ENCODE measurements around the gene CDH8. TPM values are rescaled to one million over a fixed set of nuclear protein-coding genes. Genes with fewer than 3 reads are reported as not detected.
"Not testable (repeated sequence)": the region's sequence is repeated elsewhere in the genome, so short reads cannot be mapped to it uniquely, and the experiment has no call there.

CDH8 gene
- total RNA-seq, 1 experiment from 2014 or later: 1.7 TPM

- no peak for DNase-seq
- ChIA-PET POLR2A (no interaction called here), CTCF (no interaction called here)
- no peak for TF ChIP-seq CTCF (IDR thresholded peaks at IDR 0.05; ENCODE audit: insufficient read depth in 1 of 2, low read depth in 1 of 2, low read length in 1 of 2, severe bottlenecking in 1 of 2, unreplicated experiment in 1 of 2)
- Mint-ChIP-seq H3K27ac (ENCODE audit: unreplicated experiment) (no peak overlapping the region), H3K27me3 (ENCODE audit: insufficient read depth, unreplicated experiment) (no peaks in the 10 kb centered on the region), H3K4me3 (ENCODE audit: unreplicated experiment) (no peak overlapping the region), H3K9me3 (ENCODE audit: unreplicated experiment) (no peaks in the 10 kb centered on the region), H3K4me1 (ENCODE audit: low read depth, unreplicated experiment) (no peaks in the 10 kb centered on the region), H3K36me3 (ENCODE audit: insufficient read depth, unreplicated experiment) (no peaks in the 10 kb centered on the region)
- no TSS peak for BruUV-seq (replicated peaks)
- Histone ChIP-seq H3K36me3 (ENCODE audit: control insufficient read depth, insufficient read depth, low read length) (no peaks in the 10 kb centered on the region), H3K27me3 (replicated peaks; ENCODE audit: control insufficient read depth, insufficient read depth, low read length) (no peaks in the 10 kb centered on the region), H3K9me3 (no peaks in the 10 kb centered on the region), H3K4me1 (no peaks in the 10 kb centered on the region), H3K4me3 (ENCODE audit: low read depth, low read length) (no peak overlapping the region)
- intact Hi-C loops (cut with micrococcal nuclease; ENCODE audit: unreplicated experiment): no loop called here
Measured at GRCh38 chr16:61921373-61921772, 114.9 kb downstream of the CDH8 start.

- H3K36me3 ChIP-seq (ENCODE audit: control insufficient read depth, insufficient read depth, low read length); H3K27me3 Mint-ChIP-seq (ENCODE audit: insufficient read depth, unreplicated experiment); H3K4me1 ChIP-seq; H3K9me3 Mint-ChIP-seq (ENCODE audit: unreplicated experiment); H3K27ac Mint-ChIP-seq (ENCODE audit: unreplicated experiment); POLR2A ChIA-PET; H3K4me3 ChIP-seq (ENCODE audit: low read depth, low read length); H3K9me3 ChIP-seq; H3K4me3 Mint-ChIP-seq (ENCODE audit: unreplicated experiment); H3K27me3 ChIP-seq (replicated peaks; ENCODE audit: control insufficient read depth, insufficient read depth, low read length); DNase-seq; BruUV-seq (replicated peaks); intact Hi-C loops (cut with micrococcal nuclease; ENCODE audit: unreplicated experiment); H3K36me3 Mint-ChIP-seq (ENCODE audit: insufficient read depth, unreplicated experiment); H3K4me1 Mint-ChIP-seq (ENCODE audit: low read depth, unreplicated experiment): not testable (repeated sequence)
- CTCF ChIA-PET: interaction anchor here (0.6 kb wide), 1 partner anchor 1957 kb away, joined by 8 read pairs; no protein-coding TSS in a partner anchor
Measured at GRCh38 chr16:61917865-61918826, 118.1 kb downstream of the CDH8 start.

- H3K9me3 Mint-ChIP-seq (ENCODE audit: unreplicated experiment): no peaks in the 10 kb centered on the region
- 0 out of 2 replicates have a peak, but pooled peaks cover 2% of the 10 kb centered on the region for H3K9me3 ChIP-seq
- no peak overlapping the region for H3K27ac Mint-ChIP-seq (ENCODE audit: unreplicated experiment)
- DNase-seq: no peak
- H3K4me1 ChIP-seq: peaks cover 18% of the 10 kb centered on the region
- no peak for TF ChIP-seq CTCF (IDR thresholded peaks at IDR 0.05; ENCODE audit: insufficient read depth in 1 of 2, low read depth in 1 of 2, low read length in 1 of 2, severe bottlenecking in 1 of 2, unreplicated experiment in 1 of 2)
- no peaks in the 10 kb centered on the region for H3K27me3 Mint-ChIP-seq (ENCODE audit: insufficient read depth, unreplicated experiment)
- peaks cover 11% of the 10 kb centered on the region for H3K4me1 Mint-ChIP-seq (ENCODE audit: low read depth, unreplicated experiment)
- H3K36me3 Mint-ChIP-seq (ENCODE audit: insufficient read depth, unreplicated experiment): no peaks in the 10 kb centered on the region
- no peaks in the 10 kb centered on the region for H3K36me3 ChIP-seq (ENCODE audit: control insufficient read depth, insufficient read depth, low read length)
- ChIA-PET CTCF (no interaction called here), POLR2A (no interaction called here)
- BruUV-seq (replicated peaks): no TSS peak
- intact Hi-C loops (cut with micrococcal nuclease; ENCODE audit: unreplicated experiment): no loop called here
- no peak overlapping the region for H3K4me3 Mint-ChIP-seq (ENCODE audit: unreplicated experiment)
- no peaks in the 10 kb centered on the region for H3K27me3 ChIP-seq (replicated peaks; ENCODE audit: control insufficient read depth, insufficient read depth, low read length)
- H3K4me3 ChIP-seq (ENCODE audit: low read depth, low read length): no peak overlapping the region
Measured at GRCh38 chr16:61915569-61915968, 120.7 kb downstream of the CDH8 start.

All from Caco-2 (cell line).